Loucy (cell line): Measurements from ENCODE around the gene EEPD1.

Experiments
- CTCF ChIP-seq: fragments of 200-600 bp; sonication (generic); conservative IDR thresholded peaks from 2 replicates; pipeline ENCODE4 v1.5.1; 2014; ENCODE audit warnings: mild to moderate bottlenecking, antibody characterized with exemption, low read length
- EZH2phosphoT487 ChIP-seq: fragments of 200-600 bp; IDR thresholded peaks from 2 replicates; pipeline ENCODE4 v1.6.1; 2018; ENCODE audit warnings: antibody characterized with exemption, mild to moderate bottlenecking, moderate library complexity, borderline replicate concordance

- no peak for TF ChIP-seq CTCF
- TF ChIP-seq EZH2phosphoT487, result no peak
These were observed 161.4 kb downstream of the EEPD1 start for GRCh38 chr7:36314491-36314890.
